GM19351 (cell line): Measurements from ENCODE around the gene NXT1.
A peak's percentile ranks its signal among the peaks of the same experiment; 100 is the strongest.

ENCODE experiments used
- ATAC-seq: cut with Tn5 transposase; IDR thresholded peaks from one replicate; pipeline ENCODE4 v1.9.1; 2021; ENCODE audit warnings: mild to moderate bottlenecking, moderate library complexity; ENCODE audit not compliant: unreplicated experiment

NXT1 gene

GRCh38 chr20:23358923-23359593, 8.5 kb downstream of the NXT1 start:
- ATAC-seq, result no peak

- no peak for ATAC-seq
Observed at GRCh38 chr20:23360531-23360930, 9.9 kb downstream of the NXT1 start.

GRCh38 chr20:23361119-23361475, 10.5 kb downstream of the NXT1 start:
- ATAC-seq, result no peak

- peak; percentile 56 for ATAC-seq
Observed at GRCh38 chr20:23361476-23362391, 11.1 kb downstream of the NXT1 start, which contains the start of gene GZF1. GZF1 (plus strand) TSS chr20:23362182; CDS start chr20:23364384, 2,202 bp downstream.

GRCh38 chr20:23362392-23363256, 12.0 kb downstream of the NXT1 start:
- peak; percentile 6 for ATAC-seq

GRCh38 chr20:23363257-23363649, 12.7 kb downstream of the NXT1 start:
- no peak for ATAC-seq

GRCh38 chr20:23365390-23366165, 15.0 kb downstream of the NXT1 start:
- no peak for ATAC-seq

GRCh38 chr20:23366384-23366783, 15.8 kb downstream of the NXT1 start:
- peak; percentile 20 for ATAC-seq

- no peak for ATAC-seq
Observed at GRCh38 chr20:23367770-23368169, 17.2 kb downstream of the NXT1 start.

- ATAC-seq, result no peak
Observed at GRCh38 chr20:23368316-23369071, 17.9 kb downstream of the NXT1 start.

GRCh38 chr20:23369072-23369823, 18.7 kb downstream of the NXT1 start:
- ATAC-seq, result no peak

- ATAC-seq, result no peak
Observed at GRCh38 chr20:23370274-23370673, 19.7 kb downstream of the NXT1 start.

- no peak for ATAC-seq
Observed at GRCh38 chr20:23370873-23371272, 20.3 kb downstream of the NXT1 start.

GRCh38 chr20:23371496-23371895, 20.9 kb downstream of the NXT1 start:
- ATAC-seq, result no peak

- no peak for ATAC-seq
Observed at GRCh38 chr20:23374441-23374840, 23.9 kb downstream of the NXT1 start.

- no peak for ATAC-seq
Observed at GRCh38 chr20:23375827-23376226, 25.2 kb downstream of the NXT1 start.

- no peak for ATAC-seq
Observed at GRCh38 chr20:23379772-23380171, 29.2 kb downstream of the NXT1 start.

- no peak for ATAC-seq
Observed at GRCh38 chr20:23381876-23382275, 31.3 kb downstream of the NXT1 start.
